CD4-positive, alpha-beta T cell treated with Interferon gamma for 1 hour (primary cell): ENCODE data around the gene PEX14.

Experiments
- DNase-seq: peaks from one replicate; pipeline ENCODE4 v3.0.0-alpha.2; 2020

PEX14 gene

DNA sequence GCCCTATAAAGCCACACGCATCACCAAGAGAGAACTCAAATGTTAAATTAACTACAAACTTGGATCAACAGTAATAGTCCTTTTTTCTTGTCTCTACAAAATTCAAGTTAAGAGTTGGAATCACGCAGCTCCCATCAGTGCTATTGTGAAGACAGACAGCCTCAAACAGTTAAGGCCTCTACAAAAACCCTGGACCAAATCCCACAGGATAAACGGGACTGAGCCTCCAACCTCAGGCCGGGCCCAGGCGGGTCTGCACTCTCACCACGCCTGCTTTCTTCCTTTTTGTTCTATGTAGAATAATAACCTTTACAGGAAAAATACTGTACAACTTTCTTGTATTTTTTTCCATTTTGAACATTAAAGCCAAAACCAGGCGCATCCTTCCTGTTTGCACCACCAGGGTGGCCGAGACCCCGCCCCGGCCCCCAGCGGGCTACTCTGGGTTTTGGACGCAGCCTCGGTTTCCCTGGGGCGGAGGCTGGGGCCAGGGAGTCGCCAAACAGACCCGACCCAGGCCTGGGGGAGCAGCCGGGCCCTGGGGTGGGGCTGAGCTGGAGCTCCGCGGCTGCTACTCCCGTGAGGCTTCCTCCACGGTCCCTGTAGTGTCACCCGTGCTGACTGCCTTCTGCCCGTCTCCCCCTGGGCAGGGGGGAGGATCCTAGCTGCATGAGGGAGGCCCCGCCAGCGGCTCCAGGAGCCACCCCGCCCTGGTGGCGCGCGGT is 163.2 kb downstream of the PEX14 start:
- no peak for DNase-seq

DNA sequence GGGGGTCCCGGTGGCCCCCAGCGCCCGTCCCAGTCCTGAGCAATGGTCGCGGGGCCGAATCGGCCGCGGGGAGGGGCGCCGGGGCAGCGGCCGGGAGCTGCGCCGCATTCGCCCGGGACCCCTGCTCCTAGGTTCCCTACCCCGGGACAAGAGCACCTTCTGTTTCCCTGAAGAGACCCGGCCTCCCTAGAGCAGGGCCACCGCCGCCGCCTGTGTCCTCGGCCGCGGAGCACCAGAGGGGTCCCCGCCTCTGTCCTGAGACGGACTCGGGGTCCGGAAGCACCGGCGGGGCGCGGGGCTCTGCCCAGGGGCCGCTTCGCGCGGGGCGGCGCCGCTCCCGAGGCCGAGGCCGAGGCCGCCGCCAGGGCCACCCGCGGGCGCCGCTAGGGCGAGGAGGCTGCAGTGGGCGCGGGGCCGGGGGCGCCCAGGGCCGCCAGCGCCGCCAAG is 163.8 kb downstream of the PEX14 start:
- no peak for DNase-seq

DNA sequence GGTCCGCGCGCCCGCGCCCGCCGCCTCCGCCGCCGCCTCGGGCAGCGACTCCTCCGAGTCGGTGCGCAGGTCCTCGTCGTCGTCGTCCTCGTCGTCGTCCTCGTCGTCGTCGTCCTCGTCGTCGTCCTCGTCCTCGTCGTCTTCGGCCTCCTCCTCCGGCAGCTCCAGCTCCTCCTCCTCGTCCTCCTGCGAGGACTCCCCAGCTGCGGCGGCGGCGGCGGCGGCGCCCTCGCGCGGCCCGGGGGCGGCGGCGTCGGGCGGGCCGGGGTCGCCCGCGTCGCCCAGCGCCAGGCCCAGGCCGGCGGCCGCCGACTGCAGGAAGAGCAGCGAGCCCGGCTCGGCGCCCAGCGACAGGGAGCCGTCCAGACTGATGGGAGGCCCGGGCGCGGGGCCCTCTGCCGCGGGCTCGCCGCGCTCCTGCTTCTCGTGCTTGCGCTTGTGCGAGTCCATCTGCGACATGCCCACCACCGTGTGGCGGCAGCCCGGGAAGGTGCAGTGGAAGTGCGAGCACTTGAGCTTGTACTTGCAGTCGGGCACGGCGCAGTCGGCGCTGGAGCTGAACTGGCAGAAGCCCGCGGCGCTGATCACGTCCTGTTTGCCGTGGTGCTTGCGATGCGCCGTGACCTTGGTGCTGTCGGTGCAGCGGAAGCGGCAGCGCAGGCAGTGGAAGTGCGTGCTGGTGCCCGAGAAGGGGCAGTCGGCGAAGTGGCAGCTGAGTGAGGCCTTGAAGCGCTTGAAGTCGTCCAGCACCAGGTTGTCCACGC is 164.4 kb downstream of the PEX14 start:
- DNase-seq: no peak

DNA sequence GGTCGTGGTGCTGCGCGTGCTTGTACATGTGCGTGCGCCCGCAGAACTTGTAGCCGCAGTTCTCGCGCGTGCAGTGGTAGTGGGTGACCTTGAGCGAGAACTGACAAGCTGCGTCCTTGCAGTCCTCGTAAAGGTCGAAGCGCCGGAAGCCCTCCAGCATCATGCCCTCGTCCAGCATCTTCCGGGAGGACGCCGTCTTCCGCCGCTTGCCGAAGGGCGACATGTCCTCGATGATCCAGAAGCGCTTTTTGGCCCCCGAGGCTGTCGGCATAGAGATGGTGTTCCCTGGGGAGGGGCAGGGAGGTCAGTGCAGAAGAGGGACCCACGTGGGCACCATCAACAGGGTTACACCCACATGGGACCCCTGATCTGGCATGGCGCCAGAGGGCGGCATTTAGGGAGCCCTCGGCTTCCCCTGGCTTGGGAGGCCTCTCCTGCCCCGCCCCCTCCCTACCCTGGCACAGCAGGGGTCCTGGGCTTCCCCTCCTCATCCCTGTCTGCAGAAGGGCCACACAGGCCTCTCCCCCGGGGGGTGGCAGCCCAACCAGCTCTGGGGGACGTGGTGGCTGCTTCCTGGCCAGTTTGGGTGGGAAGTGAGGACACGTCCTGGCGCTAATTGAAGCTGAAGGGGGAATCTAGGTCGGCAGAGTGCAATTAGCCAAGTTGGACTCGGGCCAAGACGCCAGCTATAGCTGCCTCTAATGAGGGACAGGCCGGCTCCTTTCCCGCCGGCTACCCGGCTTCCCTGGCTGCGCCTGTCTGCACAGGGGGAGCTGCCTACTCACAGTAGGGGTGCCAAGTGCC is 165.2 kb downstream of the PEX14 start:
- no peak for DNase-seq

DNA sequence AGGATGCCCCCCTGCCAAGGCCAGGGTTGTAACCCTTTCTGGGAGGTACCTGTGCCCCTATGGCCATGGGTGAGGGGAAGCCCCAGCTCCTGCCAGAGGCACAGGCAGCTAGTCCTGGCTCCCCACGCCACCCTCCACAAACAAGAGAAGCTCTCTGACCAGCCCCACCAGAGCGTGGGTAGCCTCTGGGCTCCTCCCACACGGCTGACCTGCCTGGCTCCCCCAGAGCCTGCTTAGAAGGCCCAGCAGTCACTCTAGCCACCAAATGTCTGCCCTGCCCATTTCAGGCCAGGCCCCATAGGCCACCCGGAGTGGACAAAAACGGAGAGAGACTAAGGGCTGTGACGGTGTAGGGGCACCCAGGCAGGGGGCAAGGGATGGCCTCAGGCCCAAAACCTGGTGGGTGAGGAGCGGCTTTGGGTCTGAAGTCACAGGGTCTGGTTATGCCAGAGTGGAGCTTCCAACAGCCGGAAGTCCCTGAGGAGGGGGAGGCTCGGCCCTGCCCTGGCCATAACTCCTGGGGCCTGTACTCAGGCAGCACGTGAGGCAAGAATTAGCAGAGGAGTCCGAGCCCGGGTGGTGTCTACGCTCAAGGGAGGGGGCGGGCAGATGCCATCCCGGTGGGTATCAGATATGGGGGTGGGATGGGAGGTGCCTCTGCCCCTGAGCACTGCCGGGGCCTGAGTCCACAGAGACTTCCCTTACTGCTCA is 166.2 kb downstream of the PEX14 start:
- no peak for DNase-seq

DNA sequence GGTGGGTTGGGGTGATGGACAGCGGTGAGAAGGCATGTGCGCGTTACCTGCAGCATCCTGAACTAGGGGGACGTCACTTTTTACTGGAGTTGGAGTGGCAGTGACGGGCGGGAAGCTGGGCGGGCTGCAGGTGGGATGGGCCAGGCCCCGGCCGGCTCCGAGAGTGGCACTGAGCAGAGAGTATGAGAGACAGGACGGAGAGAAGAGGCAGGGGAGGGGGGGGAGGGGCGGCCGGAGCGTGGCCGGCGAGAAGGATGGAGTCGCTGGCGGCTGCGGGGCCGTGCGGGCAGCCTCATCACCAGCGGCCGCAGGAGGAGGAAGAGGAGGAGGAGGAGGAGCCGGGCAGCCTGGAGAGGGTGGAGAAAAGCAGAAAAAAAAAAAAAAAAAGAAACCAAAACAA is 167.2 kb downstream of the PEX14 start:
- no peak for DNase-seq

DNA sequence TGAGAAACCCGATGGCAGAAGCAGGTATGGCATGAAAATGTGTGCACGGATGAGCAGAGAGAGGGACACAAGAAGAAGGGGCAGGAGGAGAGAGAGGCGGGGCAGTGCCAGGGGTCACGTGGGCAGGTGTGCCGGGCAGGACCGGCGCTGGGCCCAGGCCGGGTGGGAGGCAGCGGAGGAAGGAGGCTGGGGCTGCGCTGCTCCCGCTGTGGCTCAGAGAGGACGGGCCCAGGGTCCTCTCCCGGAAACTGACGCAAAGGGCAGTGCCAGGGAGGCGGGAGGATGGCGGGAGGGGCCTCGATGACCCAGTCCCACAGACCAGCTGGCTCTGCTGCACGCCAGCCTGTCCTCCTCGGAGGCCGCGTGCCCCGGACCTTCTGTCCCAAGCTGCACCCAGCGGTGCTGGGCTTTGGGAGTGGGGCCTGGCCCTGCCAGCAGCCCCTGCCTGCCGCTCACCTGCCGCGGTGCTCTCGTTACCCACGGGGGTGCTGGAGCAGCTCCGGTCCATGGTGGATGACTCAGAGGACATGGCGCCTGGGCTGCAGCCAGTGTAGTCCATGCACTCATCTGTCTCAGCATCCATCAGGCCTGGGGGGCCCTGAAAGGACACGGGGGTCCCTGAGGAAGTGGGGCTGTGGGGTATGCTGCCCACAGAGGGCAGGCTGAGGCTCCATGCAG is 167.8 kb downstream of the PEX14 start:
- no peak for DNase-seq

DNA sequence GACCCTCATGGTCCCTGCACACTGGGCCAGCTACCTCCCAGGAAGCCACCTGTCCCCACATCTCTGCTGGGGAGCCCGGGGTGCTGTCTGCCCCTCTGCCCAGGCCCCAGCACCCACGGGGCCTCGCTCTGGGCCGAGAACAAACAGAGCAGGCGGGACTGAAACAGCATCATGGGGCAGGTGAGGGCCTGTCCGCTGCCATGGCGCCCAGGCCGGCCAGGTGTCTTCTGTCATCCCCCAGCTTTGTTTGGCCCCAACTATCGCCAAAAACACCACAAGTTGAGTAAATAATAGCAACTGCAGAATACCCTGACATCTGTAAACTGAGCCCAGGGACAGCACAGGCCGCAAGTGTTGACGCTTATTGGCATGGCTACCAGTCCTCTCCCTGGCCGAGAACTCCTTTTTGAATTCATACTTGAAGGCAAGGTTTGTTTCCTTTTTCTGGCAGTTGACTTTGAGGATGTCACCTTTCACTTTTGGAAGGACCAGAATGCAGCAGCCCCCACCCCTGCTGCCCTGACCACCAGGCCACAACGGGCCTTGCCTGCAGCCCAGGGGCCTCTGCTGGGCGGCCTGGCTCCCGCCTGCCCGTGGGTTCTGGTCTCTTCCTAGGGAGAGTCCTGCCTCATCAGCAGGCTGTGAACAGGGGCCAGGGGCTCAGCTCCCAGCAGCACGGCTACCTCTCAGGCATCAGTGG is 169.0 kb downstream of the PEX14 start:
- no peak for DNase-seq

DNA sequence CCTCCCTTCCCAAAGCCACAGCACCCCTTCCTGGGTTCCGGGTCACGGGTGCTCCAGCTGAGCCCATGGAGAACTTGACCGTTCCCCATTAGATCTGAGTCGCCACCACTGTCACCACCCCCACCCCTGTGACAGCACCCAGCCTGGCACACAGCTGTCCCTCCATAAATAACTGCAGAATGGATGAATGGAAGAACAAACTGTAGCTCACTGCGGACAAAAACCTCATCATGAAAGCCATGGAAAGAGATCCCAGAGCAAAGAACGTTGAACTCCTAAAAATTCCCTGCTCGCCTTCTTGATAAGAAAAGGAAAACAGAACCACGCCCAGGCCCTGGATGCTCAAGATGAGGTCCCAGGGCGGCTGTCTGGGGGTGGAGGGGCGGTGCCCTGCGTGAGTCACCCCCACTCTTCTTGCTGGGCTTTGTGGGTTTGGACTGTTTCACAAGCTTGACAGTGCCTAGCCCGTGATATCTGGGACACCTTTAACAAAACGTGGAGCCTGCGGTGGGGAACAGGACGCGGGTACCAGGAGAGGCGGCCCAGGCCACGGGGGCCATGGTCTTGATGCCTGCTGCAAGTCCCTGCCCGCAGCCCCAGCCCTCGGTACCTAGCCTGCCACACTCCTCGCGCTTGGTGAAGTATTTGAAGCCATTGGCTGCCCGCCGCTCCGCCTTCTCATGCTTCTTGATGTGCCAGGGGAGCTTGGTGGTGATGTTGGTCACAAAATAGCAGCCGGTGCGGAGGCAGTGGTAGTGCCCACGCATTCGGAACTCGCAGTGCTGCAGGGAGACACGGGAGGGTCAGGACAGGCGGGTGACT is 169.8 kb downstream of the PEX14 start:
- DNase-seq: no peak

DNA sequence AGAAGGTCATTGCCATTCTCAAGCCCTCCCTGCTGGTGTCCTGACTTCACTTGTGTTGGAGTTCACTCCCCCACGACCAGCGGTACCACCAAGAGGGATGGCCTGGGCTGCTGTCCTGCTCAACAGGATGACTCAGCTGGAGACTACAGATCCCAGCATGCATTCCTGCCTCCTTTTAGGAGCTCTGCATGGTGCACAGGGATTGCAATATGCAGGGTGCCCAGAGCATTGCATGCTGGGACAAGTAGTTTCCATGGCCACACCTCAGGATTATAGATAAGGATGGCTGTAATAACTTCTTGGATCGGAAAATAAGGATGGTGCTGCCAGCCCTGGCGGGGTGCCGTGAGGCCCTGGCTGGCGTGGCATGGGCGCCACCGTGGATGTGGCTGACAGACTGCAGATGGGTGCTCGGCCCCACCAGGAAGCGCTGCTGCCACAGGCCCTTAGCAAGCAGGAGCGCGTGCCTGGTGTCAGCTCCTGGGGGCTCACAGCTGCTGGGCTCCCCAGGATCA is 171.7 kb downstream of the PEX14 start:
- no peak for DNase-seq

DNA sequence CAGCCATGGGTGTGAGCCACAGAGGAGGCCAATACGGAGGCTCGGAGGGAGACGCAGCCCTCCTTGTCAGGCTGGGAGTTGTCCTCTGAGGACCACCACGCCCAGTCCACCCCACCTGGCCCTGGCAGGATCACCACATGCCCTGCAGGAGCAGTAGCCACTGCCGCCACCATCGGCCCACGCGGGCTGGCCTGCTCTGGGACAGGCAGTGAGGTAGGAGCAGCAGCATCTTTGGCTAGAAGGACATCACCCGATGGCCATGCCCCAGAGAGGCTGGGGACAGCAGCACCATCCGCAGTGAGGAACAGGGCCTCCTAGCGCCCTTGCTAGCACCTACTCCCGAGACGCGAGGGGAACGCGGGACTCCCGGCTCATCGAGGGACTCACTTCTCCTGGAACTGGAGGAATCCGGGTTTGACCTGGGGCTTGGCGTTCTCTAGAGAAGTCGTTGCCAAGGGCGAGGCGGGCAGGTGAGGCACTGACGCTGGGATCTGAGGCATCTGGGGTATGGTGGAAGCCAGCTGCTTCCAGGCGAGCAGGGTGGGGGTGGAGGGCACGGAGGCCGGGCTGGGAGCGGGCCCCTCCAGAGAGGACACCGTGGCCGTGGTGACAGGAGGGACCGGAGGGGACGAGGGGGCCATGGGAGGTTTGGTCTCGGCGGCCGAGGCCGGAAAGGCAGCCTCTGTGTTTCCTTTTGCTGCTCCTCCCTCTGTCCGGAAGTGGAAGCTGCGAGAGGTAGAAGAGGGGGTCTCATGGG is 172.8 kb downstream of the PEX14 start:
- no peak for DNase-seq

DNA sequence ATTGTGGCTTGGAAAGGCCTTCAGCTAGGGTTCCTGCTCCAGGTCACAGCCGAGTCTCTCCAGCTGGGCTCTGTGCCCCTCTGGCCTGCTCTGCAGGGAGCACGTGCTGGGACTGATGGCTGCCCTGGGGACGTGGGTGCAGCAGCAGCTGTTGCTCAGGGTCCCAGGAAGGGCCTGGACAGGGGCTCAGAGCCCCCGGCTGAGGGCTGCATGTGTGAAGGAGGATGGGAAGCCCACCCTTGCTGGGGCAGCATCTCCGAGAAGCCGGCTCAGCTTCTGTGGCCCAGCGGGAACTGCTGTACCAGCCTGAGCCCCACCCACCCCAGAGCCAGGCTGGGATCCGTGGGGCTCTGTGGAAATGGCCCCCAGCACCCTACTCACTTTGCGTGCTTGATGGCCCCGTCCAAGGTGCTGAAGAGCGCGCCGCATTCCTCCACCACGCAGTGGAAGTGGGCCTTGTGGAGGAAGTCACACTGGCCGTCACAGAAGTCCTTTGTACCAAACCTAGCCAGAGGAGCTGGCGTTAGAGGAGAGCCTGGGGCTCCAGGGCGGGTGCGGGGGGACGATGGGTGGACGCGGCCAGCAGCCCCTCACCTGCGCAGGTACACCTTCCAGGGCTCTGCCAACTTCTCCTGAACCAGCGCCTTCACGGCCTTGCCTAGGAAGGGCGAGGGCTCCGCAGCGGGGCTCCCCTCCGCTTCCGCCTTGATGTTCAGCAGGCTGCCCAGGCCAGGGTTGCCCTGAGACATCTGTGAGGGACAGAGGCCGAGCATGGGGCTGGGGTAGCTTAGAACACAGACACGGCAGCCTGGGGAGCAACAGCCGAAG is 174.2 kb downstream of the PEX14 start:
- DNase-seq: no peak

DNA sequence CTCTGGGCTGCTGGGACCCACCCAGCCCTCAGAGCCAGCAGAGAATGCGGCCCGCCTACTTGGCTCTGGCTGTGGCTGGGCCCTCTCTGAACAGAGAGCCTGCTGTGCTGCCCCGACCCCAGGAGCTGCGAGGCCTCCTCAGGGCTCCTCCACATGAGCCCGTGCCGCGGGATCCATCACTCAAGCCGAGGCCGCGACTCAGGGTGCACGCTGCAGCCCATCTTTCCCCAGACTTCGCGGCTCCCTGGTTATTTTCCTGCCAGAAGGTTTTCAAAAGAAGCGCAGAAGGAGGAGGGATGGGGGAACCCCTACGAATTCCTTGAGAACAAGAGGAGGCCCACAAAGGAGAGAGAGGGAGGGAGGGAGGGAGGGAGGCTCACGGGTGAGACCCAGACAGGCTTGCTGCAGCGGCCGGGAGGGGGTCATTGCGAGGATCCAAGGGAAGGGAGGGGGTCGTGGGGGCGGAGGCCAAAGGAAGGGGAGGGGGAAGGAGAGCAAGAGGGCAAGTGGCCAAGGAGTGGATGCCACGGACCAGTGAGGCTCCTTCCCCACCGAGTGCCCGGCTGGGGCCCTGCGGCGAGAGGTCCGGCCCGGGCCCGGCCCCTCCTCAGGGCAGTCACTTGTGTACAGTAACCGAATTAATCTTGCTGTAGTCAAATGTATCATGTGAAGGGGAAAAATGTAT is 174.9 kb downstream of the PEX14 start:
- DNase-seq: no peak

DNA sequence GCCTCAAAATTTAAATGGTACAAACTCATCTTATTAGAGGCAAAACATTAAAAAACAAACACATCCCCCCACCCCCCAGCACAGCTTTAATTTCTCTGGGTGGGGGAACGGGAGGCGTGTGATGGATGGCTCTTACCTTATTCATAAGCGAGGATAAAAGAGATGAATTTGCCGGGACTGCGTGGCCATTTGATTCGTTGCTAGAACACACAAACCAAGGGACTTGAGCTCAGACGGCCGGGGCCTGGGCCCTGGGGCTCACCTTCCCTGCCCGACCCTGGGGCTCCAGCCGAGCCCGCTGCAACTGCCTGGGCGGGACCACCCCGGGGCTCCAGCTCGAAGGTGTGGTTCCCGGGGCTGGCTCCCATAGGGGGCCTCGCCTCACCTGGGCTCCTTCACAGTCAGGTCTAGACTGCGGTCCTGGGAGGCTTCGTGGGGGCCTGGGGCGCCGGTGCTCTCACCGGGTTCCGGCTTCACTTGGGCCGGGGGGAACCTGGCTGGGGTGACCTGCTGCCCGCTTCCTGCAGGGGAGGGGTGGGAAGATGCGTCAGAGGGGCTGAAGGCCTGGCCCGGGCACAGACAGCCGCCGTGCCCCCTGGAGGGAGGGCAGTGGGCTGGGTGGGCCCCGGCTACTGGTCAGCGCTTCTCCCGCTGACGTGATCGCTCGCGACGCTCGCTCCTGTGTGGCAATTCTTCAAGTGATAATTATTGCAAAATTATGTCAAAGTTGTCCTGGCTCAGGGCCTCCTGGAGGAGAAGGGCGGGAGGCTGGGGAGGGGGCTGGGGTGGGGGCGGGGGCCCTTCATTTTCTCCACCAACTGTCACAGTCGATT is 176.0 kb downstream of the PEX14 start:
- no peak for DNase-seq

DNA sequence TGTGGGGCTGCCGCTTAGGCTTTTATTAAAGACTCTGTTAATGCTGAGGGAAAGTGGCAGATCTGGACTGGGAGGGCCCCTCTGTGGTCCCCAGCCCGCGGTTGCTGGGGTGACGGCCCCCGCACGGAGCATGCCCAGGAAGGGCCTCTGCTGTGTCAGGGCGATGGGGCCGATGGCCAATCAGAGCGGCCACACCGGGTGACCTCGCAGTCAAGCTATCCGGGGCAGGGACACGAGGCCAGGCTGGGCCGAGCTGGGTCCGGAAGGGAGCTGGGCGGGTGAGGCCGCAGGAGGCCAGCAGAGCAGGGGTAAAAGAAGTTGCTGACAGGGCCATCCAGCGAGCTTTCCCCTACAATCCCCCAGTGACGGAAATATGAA is 176.6 kb downstream of the PEX14 start:
- no peak for DNase-seq

DNA sequence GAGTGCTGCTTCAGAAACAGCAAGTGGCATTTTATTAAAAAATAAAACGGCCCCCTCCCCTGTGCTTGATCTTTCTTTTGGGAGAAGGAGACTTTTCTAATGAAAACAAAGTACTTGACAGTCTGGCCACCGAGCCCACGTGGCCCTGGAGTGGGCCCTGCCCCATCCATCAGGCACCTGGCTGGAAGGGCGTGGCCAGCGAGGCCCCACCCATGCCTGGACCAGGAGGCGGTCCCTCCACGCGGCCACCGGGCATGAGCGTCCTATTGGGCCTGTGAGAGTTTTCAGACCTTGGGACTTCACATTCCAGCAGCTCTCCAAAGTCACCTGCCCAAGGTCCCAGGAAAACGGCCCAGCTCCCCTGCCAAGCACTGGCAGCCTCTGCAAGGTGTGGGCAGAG is 177.0 kb downstream of the PEX14 start:
- DNase-seq: no peak

DNA sequence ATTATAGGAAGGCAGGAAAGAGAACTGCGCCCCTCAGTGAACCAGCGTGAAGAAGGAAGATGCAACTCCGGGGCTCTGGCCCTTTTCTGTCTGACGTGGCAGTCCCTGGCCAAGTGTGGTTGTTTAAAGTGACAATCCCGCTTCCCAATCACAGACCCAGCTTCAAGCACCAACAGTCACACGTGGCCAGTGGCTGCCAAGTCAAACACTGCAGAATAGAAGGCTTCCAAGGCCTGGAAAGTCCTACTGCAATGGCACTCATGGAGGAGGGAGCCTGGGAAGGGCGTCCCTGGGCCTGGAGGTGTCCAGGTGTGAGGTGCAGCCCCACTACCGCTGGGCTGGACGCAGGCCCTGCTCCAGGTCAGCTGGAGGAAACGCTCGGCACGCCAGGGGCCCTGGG is 177.9 kb downstream of the PEX14 start:
- DNase-seq: no peak
